Nephron progenitor cell (in vitro differentiated cells): Measurements from ENCODE around the gene ABI3.

ENCODE experiments used
- DNase-seq: peaks from one replicate; pipeline ENCODE4 v3.0.0; 2021
- H3K27ac Mint-ChIP-seq: 2 replicates; pipeline ENCODE4 v1.8.0; 2021; ENCODE audit warnings: mild to moderate bottlenecking, moderate library complexity, mixed read lengths
- H3K27me3 Mint-ChIP-seq: 2 replicates; pipeline ENCODE4 v1.8.0; 2021; ENCODE audit warnings: mild to moderate bottlenecking, low read depth, mixed read lengths; ENCODE audit not compliant: poor library complexity
- H3K36me3 Mint-ChIP-seq: 2 replicates; pipeline ENCODE4 v1.8.0; 2021; ENCODE audit warnings: low read depth, mixed read lengths
- H3K4me1 Mint-ChIP-seq: 2 replicates; pipeline ENCODE4 v1.8.0; 2021; ENCODE audit warnings: mixed read lengths
- H3K4me3 Mint-ChIP-seq: 2 replicates; pipeline ENCODE4 v1.8.0; 2021; ENCODE audit warnings: mild to moderate bottlenecking, moderate library complexity, mixed read lengths
- H3K9me3 Mint-ChIP-seq: 2 replicates; pipeline ENCODE4 v1.8.0; 2021; ENCODE audit warnings: mild to moderate bottlenecking, moderate library complexity, mixed read lengths
- CTCF ChIP-seq: fragments of 200-600 bp; sonication (generic); IDR thresholded peaks from 2 replicates; pipeline ENCODE4 v1.5.0; 2021; ENCODE audit warnings: antibody characterized with exemption

ABI3 gene

GRCh38 chr17:49223168-49223516 is 12.6 kb downstream of the ABI3 start:
- Mint-ChIP-seq H3K4me3 (peak overlapping the region; percentile 82), H3K4me1 (peaks cover 21% of the 10 kb centered on the region), H3K9me3 (no peaks in the 10 kb centered on the region), H3K36me3 (no peaks in the 10 kb centered on the region), H3K27ac (no peak overlapping the region), H3K27me3 (peaks cover 73% of the 10 kb centered on the region)
- no peak for DNase-seq
- TF ChIP-seq CTCF = no peak

GRCh38 chr17:49223517-49224197 is 13.2 kb downstream of the ABI3 start:
- peaks cover 74% of the 10 kb centered on the region for H3K27me3 Mint-ChIP-seq
- H3K27ac Mint-ChIP-seq = no peak overlapping the region
- H3K4me3 Mint-ChIP-seq = peak overlapping the region; percentile 82
- H3K36me3 Mint-ChIP-seq = no peaks in the 10 kb centered on the region
- peak; percentile 87 for DNase-seq
- no peaks in the 10 kb centered on the region for H3K9me3 Mint-ChIP-seq
- peak; percentile 80 for TF ChIP-seq CTCF
- peaks cover 19% of the 10 kb centered on the region for H3K4me1 Mint-ChIP-seq

- peaks cover 26% of the 10 kb centered on the region for H3K4me1 Mint-ChIP-seq
- H3K36me3 Mint-ChIP-seq = no peaks in the 10 kb centered on the region
- H3K27me3 Mint-ChIP-seq = peaks cover 81% of the 10 kb centered on the region
- TF ChIP-seq CTCF = no peak
- peak; percentile 58 for DNase-seq
- H3K4me3 Mint-ChIP-seq = peak overlapping the region; percentile 82
- H3K27ac Mint-ChIP-seq = no peak overlapping the region
- H3K9me3 Mint-ChIP-seq = no peaks in the 10 kb centered on the region
Measured at GRCh38 chr17:49224198-49224996, 13.9 kb downstream of the ABI3 start.

- TF ChIP-seq CTCF = no peak
- Mint-ChIP-seq H3K36me3 (no peaks in the 10 kb centered on the region), H3K4me1 (peaks cover 30% of the 10 kb centered on the region), H3K9me3 (no peaks in the 10 kb centered on the region), H3K4me3 (peak overlapping the region; percentile 82), H3K27me3 (peaks cover 86% of the 10 kb centered on the region), H3K27ac (no peak overlapping the region)
- no peak for DNase-seq
Measured at GRCh38 chr17:49224997-49225337, 14.5 kb downstream of the ABI3 start.

GRCh38 chr17:49225554-49226236 is 15.2 kb downstream of the ABI3 start:
- TF ChIP-seq CTCF = no peak
- Mint-ChIP-seq H3K36me3 (no peaks in the 10 kb centered on the region), H3K9me3 (no peaks in the 10 kb centered on the region), H3K4me1 (peaks cover 30% of the 10 kb centered on the region), H3K27me3 (peaks cover 82% of the 10 kb centered on the region), H3K27ac (no peak overlapping the region), H3K4me3 (no peak overlapping the region)
- DNase-seq = no peak
